ENCODE results near the gene MCTP1.

MCTP1 gene

GRCh38 chr5:94911276-94911675 lies 373.6 kb downstream of the MCTP1 start:
- no peak overlapping the region for H3K4me3 ChIP-seq (ENCODE audit: low read depth, low read length)
- peak; percentile 14 for DNase-seq (ENCODE audit: low read depth)
- no peak for TF ChIP-seq CTCF (IDR thresholded peaks at IDR 0.05; ENCODE audit: insufficient read depth, low read depth, low read length, missing control alignments)

GRCh38 chr5:94910721-94911120 lies 374.2 kb downstream of the MCTP1 start:
- H3K4me3 ChIP-seq (ENCODE audit: low read depth, low read length): no peak overlapping the region
- no peak for DNase-seq (ENCODE audit: low read depth)
- TF ChIP-seq CTCF (IDR thresholded peaks at IDR 0.05; ENCODE audit: insufficient read depth, low read depth, low read length, missing control alignments): no peak

- TF ChIP-seq CTCF (IDR thresholded peaks at IDR 0.05; ENCODE audit: insufficient read depth, low read depth, low read length, missing control alignments): peak; percentile 53
- no peak overlapping the region for H3K4me3 ChIP-seq (ENCODE audit: low read depth, low read length)
- peak; percentile 46 for DNase-seq (ENCODE audit: low read depth)
These were observed 375.9 kb downstream of the MCTP1 start for GRCh38 chr5:94908889-94909480.

GRCh38 chr5:94906750-94907149 lies 378.1 kb downstream of the MCTP1 start:
- DNase-seq (ENCODE audit: low read depth): no peak
- no peak for TF ChIP-seq CTCF (IDR thresholded peaks at IDR 0.05; ENCODE audit: insufficient read depth, low read depth, low read length, missing control alignments)
- no peak overlapping the region for H3K4me3 ChIP-seq (ENCODE audit: low read depth, low read length)

GRCh38 chr5:94903726-94904125 lies 381.2 kb downstream of the MCTP1 start:
- no peak for DNase-seq (ENCODE audit: low read depth)
- TF ChIP-seq CTCF (IDR thresholded peaks at IDR 0.05; ENCODE audit: insufficient read depth, low read depth, low read length, missing control alignments): no peak
- H3K4me3 ChIP-seq (ENCODE audit: low read depth, low read length): no peak overlapping the region

GRCh38 chr5:94901191-94901979 lies 383.5 kb downstream of the MCTP1 start:
- TF ChIP-seq CTCF (IDR thresholded peaks at IDR 0.05; ENCODE audit: insufficient read depth, low read depth, low read length, missing control alignments): no peak
- DNase-seq (ENCODE audit: low read depth): peak; percentile 44
- no peak overlapping the region for H3K4me3 ChIP-seq (ENCODE audit: low read depth, low read length)
